Endothelial cell of umbilical vein (primary cell): ENCODE measurements around the gene IGLON5. TPM values are rescaled to one million over a fixed set of nuclear protein-coding genes. Genes with fewer than 3 reads are reported as not detected.
A peak's percentile ranks its signal among the peaks of the same experiment; 100 is the strongest.

Source experiments
- BruUV-seq: library from RNA; stranded (reverse); fragments of 400-500 nt; replicated peaks from 2 replicates; lab custom pipeline; 2021; lab: Mats Ljungman, UMichigan
- CTCF ChIA-PET: fragments of 300-600, 350-600 bp; sonication (Branson Sonifier 250); formaldehyde crosslinking; loops from one replicate; lab custom pipeline; 2021; ENCODE audit warnings: antibody characterized with exemption, inconsistent platforms; lab: Charles Lee
- POLR2A ChIA-PET: fragments of 300-600, 350-600 bp; sonication (Branson Sonifier 250); formaldehyde crosslinking; loops from one replicate; lab custom pipeline; 2021; ENCODE audit warnings: antibody characterized with exemption, inconsistent platforms; lab: Charles Lee
- DNase-seq: peaks from one replicate; pipeline ENCODE4 v3.0.0-alpha.2; 2011; ENCODE audit warnings: low read depth, low spot score
- FAIRE-seq: peaks from 2 replicates; lab custom pipeline; 2011; peaks lifted over from hg19 to GRCh38; lab: Jason Lieb, UNC
- H2AFZ ChIP-seq: 2 replicates; pipeline ENCODE4 v1.6.0; 2012; ENCODE audit warnings: low read depth, low read length, control low read depth, inconsistent platforms
- H3K27ac ChIP-seq: 2 replicates; pipeline ENCODE4 v1.5.1; 2011; ENCODE audit warnings: low read depth, mild to moderate bottlenecking, control low read depth, low read length, moderate library complexity; ENCODE audit not compliant: insufficient read depth
- H3K27me3 ChIP-seq, 2 experiments: 2 replicates each; pipeline versions ENCODE4 v1.6.0 to v1.6.1; 2011; ENCODE audit warnings: low read length in 2 of 2, mixed read lengths in 1 of 2; ENCODE audit not compliant: control insufficient read depth in 2 of 2, insufficient read depth in 2 of 2
- H3K36me3 ChIP-seq, 2 experiments: 2 replicates in 1 of 2; 3 replicates in 1 of 2; pipeline ENCODE4 v1.5.1; 2011; ENCODE audit warnings: low read length in 2 of 2, mild to moderate bottlenecking in 1 of 2, moderate library complexity in 1 of 2; ENCODE audit not compliant: control insufficient read depth in 2 of 2, insufficient read depth in 2 of 2; ENCODE audit errors: extremely low read depth in 1 of 2
- H3K4me1 ChIP-seq: 3 replicates; pipeline ENCODE4 v1.5.1; 2011; ENCODE audit warnings: mild to moderate bottlenecking, low read length; ENCODE audit not compliant: control insufficient read depth, insufficient read depth; ENCODE audit errors: extremely low read depth
- H3K4me2 ChIP-seq: 2 replicates; pipeline ENCODE4 v1.6.1; 2011; ENCODE audit warnings: low read length, control low read depth, mixed read lengths; ENCODE audit not compliant: insufficient read depth
- H3K4me3 ChIP-seq, 3 experiments: fragments of 200-600 bp in 1 of 3; sonication (generic), shearing (Covaris generic) in 1 of 3; replicated peaks in 1 of 3; 2 replicates each; pipeline ENCODE4 v1.5.1; 2011 to 2016; ENCODE audit warnings: control low read depth in 3 of 3, low read length in 3 of 3, mild to moderate bottlenecking in 2 of 3, inconsistent platforms in 1 of 3, low read depth in 1 of 3, moderate library complexity in 1 of 3; ENCODE audit not compliant: insufficient read depth in 1 of 3
- H3K79me2 ChIP-seq: 2 replicates; pipeline ENCODE4 v1.6.0; 2012; ENCODE audit warnings: low read length, inconsistent platforms; ENCODE audit not compliant: control insufficient read depth, insufficient read depth
- H3K9ac ChIP-seq: replicated peaks from 2 replicates; pipeline ENCODE3; 2011; ENCODE audit warnings: low read length, control low read depth; ENCODE audit not compliant: insufficient read depth; ENCODE audit errors: extremely low read depth
- H3K9me1 ChIP-seq: replicated peaks from 3 replicates; pipeline ENCODE4 v1.6.0; 2011; ENCODE audit warnings: mild to moderate bottlenecking, low read length; ENCODE audit not compliant: control insufficient read depth, insufficient read depth; ENCODE audit errors: extremely low read depth
- H3K9me3 ChIP-seq: replicated peaks from 2 replicates; pipeline ENCODE4 v1.5.1; 2012; ENCODE audit warnings: low read length, inconsistent platforms; ENCODE audit not compliant: control insufficient read depth, insufficient read depth
- H4K20me1 ChIP-seq: replicated peaks from 2 replicates; pipeline ENCODE3; 2011; ENCODE audit warnings: mild to moderate bottlenecking, low read length; ENCODE audit not compliant: control insufficient read depth, insufficient read depth; ENCODE audit errors: extremely low read depth
- EZH2 ChIP-seq: IDR thresholded peaks from 2 replicates; pipeline ENCODE4 v1.6.1; 2012; ENCODE audit warnings: borderline replicate concordance, low read depth, mild to moderate bottlenecking, moderate library complexity, low read length, inconsistent platforms; ENCODE audit not compliant: severe bottlenecking
- FOS ChIP-seq: IDR thresholded peaks from 2 replicates; pipeline ENCODE4 v1.6.1; 2011; ENCODE audit warnings: mild to moderate bottlenecking, low read length, moderate library complexity, borderline replicate concordance; ENCODE audit not compliant: insufficient read depth
- GATA2 ChIP-seq: IDR thresholded peaks from 2 replicates; pipeline ENCODE4 v1.7.0; 2011; ENCODE audit warnings: low read depth, mild to moderate bottlenecking, moderate library complexity, mixed read lengths, low read length; ENCODE audit not compliant: insufficient read length, insufficient read depth
- JUN ChIP-seq: IDR thresholded peaks from 2 replicates; pipeline ENCODE4 v1.6.1; 2011; ENCODE audit warnings: borderline replicate concordance, low read depth; ENCODE audit not compliant: insufficient read length, insufficient read depth
- MYC ChIP-seq: IDR thresholded peaks from one replicate; pipeline ENCODE4 v1.6.1; 2011; ENCODE audit warnings: mild to moderate bottlenecking, low read depth, low read length
- POLR2A ChIP-seq: IDR thresholded peaks from 2 replicates; pipeline ENCODE4 v1.6.1; 2012; ENCODE audit warnings: low read depth, mild to moderate bottlenecking, control low read depth, low read length
- POLR2AphosphoS5 ChIP-seq: IDR thresholded peaks from 2 replicates; pipeline ENCODE4 v1.6.1; 2012; ENCODE audit warnings: low read depth, mild to moderate bottlenecking, control low read depth, low read length, moderate library complexity; ENCODE audit not compliant: insufficient read depth
- dilution Hi-C: fragments of 300-500 bp; cut with MboI; formaldehyde crosslinking; loops from one replicate; pipeline ENCODE4 v1.15.0; 2019; ENCODE audit warnings: low sequenced_read_pairs; ENCODE audit not compliant: extremely low pct_ligation_motif_present
- intact Hi-C: fragments of 100-400 bp; cut with micrococcal nuclease; formaldehyde crosslinking; loops from one replicate; pipeline ENCODE4 v1.10.0; 2022
- polyA plus RNA-seq, 4 experiments: library from polyadenylated mRNA; depleted of rRNA in 3 of 4; stranded (reverse) in 3 of 4; unstranded in 1 of 4; fragments of >200 nt; gene quantifications; 2 replicates each; pipeline versions ENCODE4 v1.2.1 to v1.2.3, GENCODE V29; 2011 to 2012; ENCODE audit warnings: missing spikeins in 1 of 4
- total RNA-seq: library from RNA; stranded (reverse); gene quantifications from 2 replicates; pipeline ENCODE4 v1.2.3, GENCODE V29; 2021
- TF ChIP-seq, protein P1 (sequence below), 2 donors: IDR thresholded peaks; 1 replicate in 1 of 2; 2 replicates in 1 of 2; pipeline ENCODE4 v1.5.1; 2011; ENCODE audit warnings: low read length in 2 of 2, mild to moderate bottlenecking in 2 of 2, moderate library complexity in 2 of 2, control low read depth in 1 of 2, inconsistent platforms in 1 of 2, low read depth in 1 of 2; ENCODE audit not compliant: insufficient read depth in 1 of 2; ENCODE audit errors: extremely low read depth in 1 of 2
- TF ChIP-seq, protein P2 (sequence below): IDR thresholded peaks from 2 replicates; pipeline ENCODE4 v1.6.1; 2011; ENCODE audit not compliant: insufficient read depth, insufficient read length

Gene IGLON5
- total and polyA plus RNA-seq, 2 donors (not counting 3 experiments of a cell fraction or from before 2014, with no cell fraction given) = not detected

GRCh38 chr19:51375504-51376221 lies 64.2 kb downstream of the IGLON5 start:
- dilution Hi-C loops (no loop called here), intact Hi-C loops (no loop called here)
- no peak for TF ChIP-seq GATA2
- Histone ChIP-seq H3K9me3 (no peaks in the 10 kb centered on the region), H3K9me1 (no peaks in the 10 kb centered on the region), H3K36me3 (no peaks in the 10 kb centered on the region), H3K9ac (no peak overlapping the region), H3K27me3 (no peaks in the 10 kb centered on the region), H3K4me3 (no peak overlapping the region), H2AFZ (no peak overlapping the region), H3K4me1 (no peaks in the 10 kb centered on the region), H3K27ac (no peak overlapping the region), H3K79me2 (no peaks in the 10 kb centered on the region), H3K4me2 (no peak overlapping the region), H4K20me1 (no peaks in the 10 kb centered on the region)
- DNase-seq (no peak), FAIRE-seq (peak; percentile 66)
- CTCF ChIA-PET = no interaction called here
- POLR2A ChIA-PET = no interaction called here
- no TSS peak for BruUV-seq

- ChIA-PET POLR2A (no interaction called here), CTCF (no interaction called here)
- H3K36me3 ChIP-seq = no peaks in the 10 kb centered on the region
- no peak overlapping the region for H3K9ac ChIP-seq
- no peak overlapping the region for H3K27ac ChIP-seq
- H4K20me1 ChIP-seq = no peaks in the 10 kb centered on the region
- no peak for DNase-seq
- no peaks in the 10 kb centered on the region for H3K9me3 ChIP-seq
- H3K9me1 ChIP-seq = no peaks in the 10 kb centered on the region
- H2AFZ ChIP-seq = no peak overlapping the region
- no TSS peak for BruUV-seq
- intact Hi-C loops = no loop called here
- no peak for FAIRE-seq
- no peaks in the 10 kb centered on the region for H3K27me3 ChIP-seq
- no peak for TF ChIP-seq FOS
- TF ChIP-seq MYC = no peak
- TF ChIP-seq GATA2 = no peak
- TF ChIP-seq JUN = no peak
- no peak for TF ChIP-seq EZH2
- TF ChIP-seq, protein P1, sequence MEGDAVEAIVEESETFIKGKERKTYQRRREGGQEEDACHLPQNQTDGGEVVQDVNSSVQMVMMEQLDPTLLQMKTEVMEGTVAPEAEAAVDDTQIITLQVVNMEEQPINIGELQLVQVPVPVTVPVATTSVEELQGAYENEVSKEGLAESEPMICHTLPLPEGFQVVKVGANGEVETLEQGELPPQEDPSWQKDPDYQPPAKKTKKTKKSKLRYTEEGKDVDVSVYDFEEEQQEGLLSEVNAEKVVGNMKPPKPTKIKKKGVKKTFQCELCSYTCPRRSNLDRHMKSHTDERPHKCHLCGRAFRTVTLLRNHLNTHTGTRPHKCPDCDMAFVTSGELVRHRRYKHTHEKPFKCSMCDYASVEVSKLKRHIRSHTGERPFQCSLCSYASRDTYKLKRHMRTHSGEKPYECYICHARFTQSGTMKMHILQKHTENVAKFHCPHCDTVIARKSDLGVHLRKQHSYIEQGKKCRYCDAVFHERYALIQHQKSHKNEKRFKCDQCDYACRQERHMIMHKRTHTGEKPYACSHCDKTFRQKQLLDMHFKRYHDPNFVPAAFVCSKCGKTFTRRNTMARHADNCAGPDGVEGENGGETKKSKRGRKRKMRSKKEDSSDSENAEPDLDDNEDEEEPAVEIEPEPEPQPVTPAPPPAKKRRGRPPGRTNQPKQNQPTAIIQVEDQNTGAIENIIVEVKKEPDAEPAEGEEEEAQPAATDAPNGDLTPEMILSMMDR (IDR thresholded peaks at IDR 0.05; ENCODE audit: extremely low read depth in 1 of 2, insufficient read depth in 1 of 2, low read depth in 1 of 2, low read length in 2 of 2) = no peak
- TF ChIP-seq POLR2A = no peak
- no peak for TF ChIP-seq POLR2AphosphoS5
- TF ChIP-seq, protein P2, sequence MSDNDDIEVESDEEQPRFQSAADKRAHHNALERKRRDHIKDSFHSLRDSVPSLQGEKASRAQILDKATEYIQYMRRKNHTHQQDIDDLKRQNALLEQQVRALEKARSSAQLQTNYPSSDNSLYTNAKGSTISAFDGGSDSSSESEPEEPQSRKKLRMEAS = no peak
- dilution Hi-C loops = no loop called here
- no peaks in the 10 kb centered on the region for H3K79me2 ChIP-seq
- H3K4me1 ChIP-seq = no peaks in the 10 kb centered on the region
- no peak overlapping the region for H3K4me3 ChIP-seq
- H3K4me2 ChIP-seq = no peak overlapping the region
Measured at GRCh38 chr19:51377422-51377821, 66.0 kb downstream of the IGLON5 start.
